Melanocyte of skin (primary cell): ENCODE data around the gene HPN. TPM values are rescaled to one million over a fixed set of nuclear protein-coding genes. Genes with fewer than 3 reads are reported as not detected.

Experiments
- total RNA-seq, 2 donors: library from RNA; depleted of rRNA; stranded (reverse); fragments of >200 nt; gene quantifications; 2 replicates each; pipeline ENCODE4 v1.2.3, GENCODE V29; 2012

HPN gene
- total RNA-seq, result under 1 TPM; 0.33 to 0.34 TPM

GRCh38 chr19:35041548-35042055 is at the start of gene HPN:
HPN (plus strand) TSS chr19:35041721; CDS start chr19:35042507, 786 bp downstream.

GRCh38 chr19:34999498-35000337 is 41.8 kb upstream of the HPN start, which contains the start of gene GRAMD1A:
GRAMD1A (plus strand) TSS chr19:35000323; CDS start chr19:35000479, 156 bp downstream.

GRCh38 chr19:35030257-35031071 is 11.1 kb upstream of the HPN start, which contains the start of gene SCN1B:
SCN1B (plus strand) TSS chr19:35030470; CDS start chr19:35030821, 351 bp downstream.

GRCh38 chr19:35115177-35115951 is 73.8 kb downstream of the HPN start, which contains the start of gene FXYD3:
FXYD3 (plus strand) TSS chr19:35115823; CDS start chr19:35119377, 3,554 bp downstream.

Other genes starting within 250 kb of the HPN start
- 1 to 10 TPM; 2.1 to 3.0 TPM for gene ZNF30, start 114.8 kb upstream of the HPN start, total RNA-seq
- gene ZNF792, start 77.5 kb upstream of the HPN start, total RNA-seq, result 1 to 10 TPM; 4.8 to 6.3 TPM
- gene GRAMD1A, start 41.4 kb upstream of the HPN start, total RNA-seq, result 10 to 100 TPM; 23.1 to 27.6 TPM
- 1 to 10 TPM; 2.3 to 4.5 TPM for gene SCN1B, start 11.3 kb upstream of the HPN start, total RNA-seq
- 1 to 10 TPM; 1.0 to 4.0 TPM for gene FXYD3, start 74.1 kb downstream of the HPN start, total RNA-seq
- gene LGI4, start 93.3 kb downstream of the HPN start, total RNA-seq, result 1 to 10 TPM in 1 of 2 donors, under 1 TPM in 1; 0.33 to 1.4 TPM
- gene FXYD1, start 97.1 kb downstream of the HPN start, total RNA-seq, result not detected
- not detected for gene FXYD7, start 101.5 kb downstream of the HPN start, total RNA-seq
- gene FXYD5, start 113.0 kb downstream of the HPN start, total RNA-seq, result 10 to 100 TPM; 11.7 to 20.6 TPM
- not detected for gene FAM187B, start 187.0 kb downstream of the HPN start, total RNA-seq
- under 1 TPM; 0.34 to 0.67 TPM for gene LSR, start 207.3 kb downstream of the HPN start, total RNA-seq
- gene USF2, start 227.2 kb downstream of the HPN start, total RNA-seq, result 10 to 100 TPM; 69.9 to 82.6 TPM
- under 1 TPM; under 0.01 TPM for gene HAMP, start 240.8 kb downstream of the HPN start, total RNA-seq